DND-41 (cell line): Measurements from ENCODE around the gene NPHS2.

Experiments used
- EZH2 ChIP-seq: IDR thresholded peaks from 3 replicates; pipeline ENCODE4 v1.6.1; 2012; ENCODE audit warnings: borderline replicate concordance, low read depth, mild to moderate bottlenecking, moderate library complexity, low read length, inconsistent platforms; ENCODE audit not compliant: severe bottlenecking
- TF ChIP-seq, protein P1 (sequence below): IDR thresholded peaks from 2 replicates; pipeline ENCODE4 v1.5.1; 2012; ENCODE audit warnings: borderline replicate concordance, low read length, moderate library complexity, mild to moderate bottlenecking; ENCODE audit not compliant: poor library complexity, severe bottlenecking; ENCODE audit errors: extremely low read depth

DNA sequence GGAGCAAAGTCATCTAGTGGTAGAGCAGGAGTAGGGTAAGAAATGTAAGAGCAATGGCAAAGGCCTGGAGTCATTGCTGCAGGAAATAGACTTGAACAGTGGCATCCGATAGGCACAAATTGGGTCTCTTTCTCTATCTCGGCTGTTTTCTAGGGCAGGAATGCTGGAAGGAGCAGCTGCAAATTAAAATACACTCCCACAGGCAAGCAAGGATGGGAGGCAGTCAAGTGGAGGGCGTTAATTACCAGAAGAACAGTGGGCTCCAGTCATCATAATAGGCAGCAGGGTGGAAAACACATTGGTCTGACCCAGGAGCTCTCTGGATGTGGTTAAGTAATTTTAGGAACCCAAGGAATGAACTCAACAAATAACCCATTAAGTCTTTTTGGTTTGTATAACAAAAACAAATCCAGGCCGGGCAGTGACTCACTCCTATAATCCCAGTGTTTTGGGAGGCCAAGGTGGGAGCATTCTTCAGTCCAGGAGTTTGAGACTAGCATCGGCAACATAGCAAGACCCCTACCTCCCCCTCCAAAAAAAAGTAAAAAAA lies 8.1 kb upstream of the NPHS2 start:
- TF ChIP-seq, protein P1, sequence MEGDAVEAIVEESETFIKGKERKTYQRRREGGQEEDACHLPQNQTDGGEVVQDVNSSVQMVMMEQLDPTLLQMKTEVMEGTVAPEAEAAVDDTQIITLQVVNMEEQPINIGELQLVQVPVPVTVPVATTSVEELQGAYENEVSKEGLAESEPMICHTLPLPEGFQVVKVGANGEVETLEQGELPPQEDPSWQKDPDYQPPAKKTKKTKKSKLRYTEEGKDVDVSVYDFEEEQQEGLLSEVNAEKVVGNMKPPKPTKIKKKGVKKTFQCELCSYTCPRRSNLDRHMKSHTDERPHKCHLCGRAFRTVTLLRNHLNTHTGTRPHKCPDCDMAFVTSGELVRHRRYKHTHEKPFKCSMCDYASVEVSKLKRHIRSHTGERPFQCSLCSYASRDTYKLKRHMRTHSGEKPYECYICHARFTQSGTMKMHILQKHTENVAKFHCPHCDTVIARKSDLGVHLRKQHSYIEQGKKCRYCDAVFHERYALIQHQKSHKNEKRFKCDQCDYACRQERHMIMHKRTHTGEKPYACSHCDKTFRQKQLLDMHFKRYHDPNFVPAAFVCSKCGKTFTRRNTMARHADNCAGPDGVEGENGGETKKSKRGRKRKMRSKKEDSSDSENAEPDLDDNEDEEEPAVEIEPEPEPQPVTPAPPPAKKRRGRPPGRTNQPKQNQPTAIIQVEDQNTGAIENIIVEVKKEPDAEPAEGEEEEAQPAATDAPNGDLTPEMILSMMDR = no peak
- TF ChIP-seq EZH2 = no peak
